OCI-LY1 (cell line): ENCODE data around the gene KCNK17.

Experiments
- H2AFZ ChIP-seq: fragments of 200-600 bp; sonication (generic), shearing (Covaris generic); 2 replicates; pipeline ENCODE4 v1.6.0; 2014; ENCODE audit warnings: antibody characterized with exemption, mild to moderate bottlenecking, low read length
- H3F3A ChIP-seq: fragments of 200-600 bp; sonication (generic), shearing (Covaris generic); 2 replicates; pipeline ENCODE4 v1.6.0; 2014; ENCODE audit warnings: mild to moderate bottlenecking, antibody characterized with exemption, low read length, moderate library complexity; ENCODE audit not compliant: insufficient read depth
- H3K27ac ChIP-seq: fragments of 200-600 bp; sonication (generic); 2 replicates; pipeline ENCODE4 v1.5.1; 2014; ENCODE audit warnings: low read length, mixed run types, mild to moderate bottlenecking, low read depth; ENCODE audit not compliant: poor library complexity, severe bottlenecking
- H3K27me3 ChIP-seq: fragments of 200-600 bp; sonication (generic); 2 replicates; pipeline ENCODE4 v1.6.0; 2014; ENCODE audit warnings: antibody characterized with exemption, mild to moderate bottlenecking, low read length, moderate library complexity; ENCODE audit not compliant: insufficient read depth
- H3K36me3 ChIP-seq: fragments of 200-600 bp; sonication (generic); 2 replicates; pipeline ENCODE4 v1.6.1; 2014; ENCODE audit warnings: mild to moderate bottlenecking, antibody characterized with exemption, low read length, moderate library complexity, mixed read lengths; ENCODE audit not compliant: insufficient read depth
- H3K4me1 ChIP-seq: fragments of 200-600 bp; sonication (generic); 2 replicates; pipeline ENCODE4 v1.5.1; 2014; ENCODE audit warnings: mild to moderate bottlenecking, low read length, moderate library complexity; ENCODE audit not compliant: insufficient read depth, severe bottlenecking
- H3K4me2 ChIP-seq: fragments of 200-600 bp; sonication (generic), shearing (Covaris generic); 2 replicates; pipeline ENCODE4 v1.6.1; 2014; ENCODE audit warnings: low read length
- H3K4me3 ChIP-seq: fragments of 200-600 bp; sonication (generic); 2 replicates; pipeline ENCODE4 v1.5.1; 2014; ENCODE audit warnings: low read length, low read depth, mild to moderate bottlenecking, mixed read lengths; ENCODE audit not compliant: poor library complexity, severe bottlenecking
- H3K79me2 ChIP-seq: fragments of 200-600 bp; shearing (Covaris generic); 2 replicates; pipeline ENCODE4 v1.6.1; 2016; ENCODE audit warnings: mixed run types, low read length, mixed read lengths; ENCODE audit not compliant: insufficient read depth
- H3K9ac ChIP-seq: fragments of 200-600 bp; sonication (generic), shearing (Covaris generic); 2 replicates; pipeline ENCODE4 v1.6.1; 2014; ENCODE audit warnings: mild to moderate bottlenecking, low read length, mixed read lengths
- H3K9me2 ChIP-seq: fragments of 200-600 bp; sonication (generic), shearing (Covaris generic); 2 replicates; pipeline ENCODE4 v1.6.1; 2014; ENCODE audit warnings: low read depth, mild to moderate bottlenecking, low read length, mixed read lengths
- H3K9me3 ChIP-seq: fragments of 200-600 bp; shearing (Covaris generic); 2 replicates; pipeline ENCODE4 v1.6.1; 2014; ENCODE audit warnings: low read length, mixed read lengths
- H4K20me1 ChIP-seq: fragments of 200-600 bp; sonication (generic), shearing (Covaris generic); 2 replicates; pipeline ENCODE4 v1.6.0; 2016; ENCODE audit warnings: mild to moderate bottlenecking, low read length; ENCODE audit not compliant: insufficient read depth
- CTCF ChIP-seq: fragments of 200-600 bp; sonication (generic), shearing (Covaris generic); IDR thresholded peaks from 2 replicates; pipeline ENCODE4 v1.5.1; 2017; ENCODE audit warnings: mild to moderate bottlenecking, antibody characterized with exemption, low read length, moderate library complexity, mixed read lengths
- EZH2 ChIP-seq: fragments of 200-600 bp; sonication (generic), shearing (Covaris generic); IDR thresholded peaks from 2 replicates; pipeline ENCODE4 v1.8.0; 2017; ENCODE audit warnings: borderline replicate concordance, mixed run types, mild to moderate bottlenecking, antibody characterized with exemption, low read length, moderate library complexity, mixed read lengths

KCNK17 gene

DNA sequence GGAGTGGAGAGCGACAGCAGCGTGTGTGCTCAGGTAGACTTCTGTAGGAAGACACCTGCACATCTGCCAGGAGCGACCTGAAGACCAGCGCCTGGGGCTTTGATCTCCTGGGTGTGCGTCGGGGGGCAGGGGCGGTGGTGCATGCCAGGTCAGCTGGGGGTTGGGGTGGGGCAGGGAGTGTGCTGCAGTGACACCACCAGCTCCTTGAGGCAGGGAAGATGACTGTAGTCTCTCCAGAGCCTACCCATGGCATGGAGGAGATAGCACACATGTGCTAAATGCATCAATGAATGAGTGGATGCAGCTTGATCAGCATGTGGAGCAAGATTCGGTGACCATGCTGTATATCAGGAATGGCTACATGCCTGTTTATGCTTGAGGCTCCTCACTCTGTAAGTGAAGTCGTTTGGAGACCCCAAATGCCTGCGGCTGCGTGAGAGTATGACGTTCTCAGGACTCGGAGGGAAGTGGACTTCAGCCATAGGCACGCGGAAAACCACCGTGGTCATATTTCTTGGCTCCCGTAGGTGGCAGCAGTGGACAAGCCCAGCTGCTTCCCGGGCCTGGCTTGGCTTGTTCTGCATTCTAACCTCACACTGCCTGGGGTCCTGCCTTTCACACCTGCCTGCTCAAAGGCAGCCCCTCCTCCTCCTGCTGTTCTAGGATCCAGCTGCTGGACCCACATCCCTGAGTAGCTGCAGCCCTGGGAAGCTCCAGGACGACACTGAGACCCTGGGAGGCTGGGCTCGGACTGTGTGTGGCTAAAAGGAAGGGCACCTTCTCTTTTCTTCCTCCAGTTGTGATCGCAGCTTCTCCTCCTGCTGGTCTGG, 47.7 kb upstream of the KCNK17 start:
- Histone ChIP-seq H3K4me1 (no peaks in the 10 kb centered on the region), H3K9me3 (no peaks in the 10 kb centered on the region), H3K4me2 (no peak overlapping the region), H3K27me3 (no peaks in the 10 kb centered on the region), H3F3A (no peaks in the 10 kb centered on the region), H3K4me3 (no peak overlapping the region), H3K9me2 (no peaks in the 10 kb centered on the region), H3K27ac (no peak overlapping the region), H3K36me3 (no peaks in the 10 kb centered on the region), H4K20me1 (no peaks in the 10 kb centered on the region), H3K79me2 (no peaks in the 10 kb centered on the region), H2AFZ (no peak overlapping the region), H3K9ac (no peak overlapping the region)
- TF ChIP-seq CTCF (peak; percentile 63), EZH2 (no peak)

- H4K20me1 ChIP-seq = no peaks in the 10 kb centered on the region
- no peaks in the 10 kb centered on the region for H3K9me2 ChIP-seq
- no peaks in the 10 kb centered on the region for H3K79me2 ChIP-seq
- H3K36me3 ChIP-seq = no peaks in the 10 kb centered on the region
- no peak overlapping the region for H3K27ac ChIP-seq
- H2AFZ ChIP-seq = no peak overlapping the region
- H3K4me3 ChIP-seq = no peak overlapping the region
- H3K9ac ChIP-seq = no peak overlapping the region
- no peak overlapping the region for H3K4me2 ChIP-seq
- no peaks in the 10 kb centered on the region for H3F3A ChIP-seq
- H3K4me1 ChIP-seq = no peaks in the 10 kb centered on the region
- H3K9me3 ChIP-seq = no peaks in the 10 kb centered on the region
- no peaks in the 10 kb centered on the region for H3K27me3 ChIP-seq
- TF ChIP-seq EZH2 (no peak), CTCF (no peak)
Measured at GRCh38 chr6:39360378-39360777, 46.2 kb upstream of the KCNK17 start.

GRCh38 chr6:39357998-39358686, 43.9 kb upstream of the KCNK17 start:
- Histone ChIP-seq H3K4me2 (no peak overlapping the region), H3K9ac (no peak overlapping the region), H3K4me3 (no peak overlapping the region), H3K27ac (no peak overlapping the region), H3K27me3 (no peaks in the 10 kb centered on the region), H3K9me3 (no peaks in the 10 kb centered on the region), H4K20me1 (no peaks in the 10 kb centered on the region), H3K36me3 (no peaks in the 10 kb centered on the region), H3K4me1 (no peaks in the 10 kb centered on the region), H2AFZ (no peak overlapping the region), H3K79me2 (no peaks in the 10 kb centered on the region), H3F3A (no peaks in the 10 kb centered on the region), H3K9me2 (no peaks in the 10 kb centered on the region)
- TF ChIP-seq EZH2 = no peak
- TF ChIP-seq CTCF = no peak
